GM18502 (cell line): ENCODE results near the gene CCNL1.
"Not testable (repeated sequence)": the region's sequence is repeated elsewhere in the genome, so short reads cannot be mapped to it uniquely, and the experiment has no call there.

Source experiments
- ATAC-seq: cut with Tn5 transposase; IDR thresholded peaks from one replicate; pipeline ENCODE4 v1.9.1; 2021; ENCODE audit warnings: mild to moderate bottlenecking; ENCODE audit not compliant: unreplicated experiment, poor library complexity

CCNL1 gene

DNA sequence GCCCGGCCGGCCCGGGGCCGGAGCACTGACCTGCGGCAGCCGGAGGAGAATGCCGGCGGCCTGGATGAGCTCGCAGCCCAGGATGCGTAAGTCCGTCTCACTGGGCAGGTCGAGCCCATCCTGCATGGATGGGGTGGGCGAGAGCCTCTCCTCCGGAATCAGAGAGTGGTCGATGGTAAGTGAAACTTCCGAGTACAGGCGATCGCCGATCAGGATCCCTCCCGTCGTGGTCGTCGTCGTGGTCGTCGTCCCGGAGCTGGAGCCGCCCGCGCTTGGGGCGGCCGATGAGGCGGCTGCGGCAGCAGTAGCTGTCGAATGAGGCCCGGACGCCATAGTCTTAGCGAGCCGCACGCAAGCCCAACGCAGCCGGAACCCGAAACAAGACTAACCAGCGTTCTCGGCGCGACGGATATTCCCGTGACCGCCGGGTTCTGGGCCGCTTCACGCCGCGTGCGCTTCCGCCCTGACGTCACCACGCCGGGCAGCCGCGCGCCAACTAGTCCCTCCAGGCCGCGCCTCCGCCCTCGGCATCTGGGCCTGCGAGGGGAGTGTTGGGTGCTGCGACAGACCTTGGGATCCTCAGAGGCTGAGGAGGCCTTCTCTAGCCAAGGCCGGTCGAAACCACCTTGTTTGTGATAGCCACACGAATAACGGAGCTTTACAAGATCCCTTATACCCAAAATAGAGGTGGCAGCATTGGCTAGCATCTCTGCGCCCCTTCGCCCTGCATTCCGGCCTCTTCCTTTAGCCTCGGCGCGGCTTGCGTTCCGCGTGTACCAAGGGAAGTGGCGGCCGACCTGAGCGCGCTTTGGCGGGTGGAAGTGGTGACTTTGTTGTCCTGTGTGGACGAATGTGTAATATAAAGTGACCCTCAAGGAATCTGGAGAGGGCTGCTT is at the start of gene CCNL1:
TSS of gene CCNL1 (minus strand) at position 386 of the 896 bp plus-strand sequence. CDS start at position 333, 53 bp downstream.
- peak; percentile 84 for ATAC-seq

DNA sequence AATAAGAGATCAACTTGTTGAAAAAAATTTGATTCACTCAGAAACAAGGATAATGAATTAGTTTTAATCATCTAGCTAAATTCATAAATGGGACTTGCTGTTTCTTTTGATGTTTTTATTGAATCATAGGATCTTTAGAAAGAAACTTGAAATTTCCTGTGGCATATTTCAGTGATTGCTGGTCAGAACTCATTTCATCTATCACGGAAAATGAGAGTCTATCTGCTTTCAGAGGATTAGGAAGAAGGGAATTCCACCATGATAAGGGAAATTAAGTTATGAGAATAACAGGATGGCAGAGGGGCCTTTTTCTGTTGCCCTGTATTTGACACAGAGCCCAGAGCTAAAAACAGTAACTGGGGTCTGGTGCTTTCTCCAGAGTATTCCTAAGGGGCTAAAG is 44.9 kb upstream of the CCNL1 start:
- no peak for ATAC-seq

DNA sequence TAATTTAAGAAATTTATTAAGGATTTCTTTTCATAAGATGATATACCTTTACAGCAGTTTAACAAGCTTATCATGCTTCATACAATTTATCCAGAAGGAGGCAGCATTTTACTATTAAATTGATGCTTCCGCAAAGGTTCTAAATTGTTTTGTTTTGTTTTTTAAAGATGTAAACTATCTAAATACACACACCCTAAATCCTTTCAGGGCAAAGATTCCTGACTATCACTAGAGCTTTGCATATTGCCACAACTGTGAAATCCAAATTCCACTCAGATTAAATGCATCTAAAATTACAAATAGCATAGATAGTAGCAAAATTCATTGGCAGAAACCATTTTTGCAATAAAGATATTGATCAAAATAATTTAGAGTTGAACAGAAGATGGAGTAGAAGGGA is 44.5 kb upstream of the CCNL1 start:
- ATAC-seq = no peak

- ATAC-seq = peak; percentile 82
Observed at GRCh38 chr3:157201648-157202278, 41.8 kb upstream of the CCNL1 start.

- no peak for ATAC-seq
Observed at GRCh38 chr3:157199841-157200240, 39.9 kb upstream of the CCNL1 start.

DNA sequence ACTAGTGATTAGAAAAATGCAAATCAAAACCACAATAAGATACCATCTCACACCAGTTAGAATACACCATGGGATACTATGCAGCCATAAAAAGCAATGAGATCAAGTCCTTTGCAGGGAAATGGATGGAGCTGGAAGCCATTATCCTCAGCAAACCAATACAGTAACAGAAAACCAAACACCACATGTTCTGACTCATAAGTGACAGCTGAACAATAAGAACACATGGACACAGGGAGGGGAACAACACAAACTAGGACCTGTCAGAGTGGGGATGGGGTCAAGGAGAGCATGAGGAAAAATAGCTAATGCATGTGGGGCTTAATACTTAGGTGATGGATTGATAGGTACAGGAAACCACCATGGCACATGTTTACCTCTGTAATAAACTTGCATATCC is 36.0 kb upstream of the CCNL1 start:
- no peak for ATAC-seq

DNA sequence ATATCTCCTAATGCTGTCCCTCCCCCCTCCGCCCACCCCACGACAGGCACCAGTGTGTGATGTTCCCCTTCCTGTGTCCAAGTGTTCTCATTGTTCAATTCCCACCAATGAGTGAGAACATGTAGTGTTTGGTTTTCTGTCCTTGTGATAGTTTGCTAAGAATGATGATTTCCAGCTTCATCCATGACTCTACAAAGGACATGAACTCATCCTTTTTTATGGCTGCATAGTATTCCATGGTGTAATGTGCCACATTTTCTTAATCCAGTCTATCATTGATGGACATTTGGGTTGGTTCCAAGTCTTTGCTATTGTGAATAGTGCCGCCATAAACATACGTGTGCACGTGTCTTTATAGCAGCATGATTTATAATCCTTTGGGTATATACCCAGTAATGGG is 31.2 kb upstream of the CCNL1 start:
- not testable (repeated sequence) for ATAC-seq

- ATAC-seq = no peak
Observed at GRCh38 chr3:157190380-157190872, 30.5 kb upstream of the CCNL1 start.

DNA sequence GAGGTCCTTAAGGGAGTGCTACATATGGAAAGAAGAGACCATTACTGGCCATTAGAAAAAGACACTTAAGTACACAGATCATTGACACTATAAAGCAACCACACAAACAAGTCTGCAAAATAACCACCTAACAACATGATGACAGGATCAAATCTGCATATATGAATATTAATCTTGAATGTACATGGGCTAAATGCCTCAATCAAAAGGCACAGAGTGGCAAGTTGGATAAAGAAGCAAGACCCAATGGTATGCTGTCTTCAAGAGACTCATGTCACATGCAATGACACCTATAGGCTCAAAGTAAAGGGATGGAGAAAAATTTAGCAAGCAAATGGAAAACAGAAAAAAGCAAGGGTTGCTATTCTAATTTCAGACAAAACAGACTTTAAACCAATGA is 28.4 kb upstream of the CCNL1 start:
- no peak for ATAC-seq

DNA sequence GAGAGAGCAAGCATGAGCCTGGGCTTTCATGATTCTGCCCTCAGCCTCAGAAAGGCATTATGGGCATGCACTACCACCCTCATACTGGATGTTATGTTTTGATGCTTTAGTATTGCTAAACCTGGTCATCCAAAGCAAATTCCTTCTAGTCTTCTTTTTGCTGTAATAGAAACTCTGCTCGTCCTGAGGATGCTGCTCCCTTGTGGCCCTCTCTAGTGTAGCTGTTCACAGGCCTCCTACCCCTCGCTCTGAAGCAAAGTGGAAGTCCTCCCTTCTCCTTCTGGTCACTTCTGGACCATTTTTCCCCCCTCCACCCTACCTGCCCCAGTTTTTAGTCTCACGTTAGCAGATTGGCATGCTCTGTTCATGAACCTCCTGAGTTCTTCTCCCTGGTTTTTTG is 22.9 kb upstream of the CCNL1 start:
- ATAC-seq = no peak

- no peak for ATAC-seq
Observed at GRCh38 chr3:157180262-157180661, 20.3 kb upstream of the CCNL1 start.

- no peak for ATAC-seq
Observed at GRCh38 chr3:157179365-157179803, 19.4 kb upstream of the CCNL1 start.

DNA sequence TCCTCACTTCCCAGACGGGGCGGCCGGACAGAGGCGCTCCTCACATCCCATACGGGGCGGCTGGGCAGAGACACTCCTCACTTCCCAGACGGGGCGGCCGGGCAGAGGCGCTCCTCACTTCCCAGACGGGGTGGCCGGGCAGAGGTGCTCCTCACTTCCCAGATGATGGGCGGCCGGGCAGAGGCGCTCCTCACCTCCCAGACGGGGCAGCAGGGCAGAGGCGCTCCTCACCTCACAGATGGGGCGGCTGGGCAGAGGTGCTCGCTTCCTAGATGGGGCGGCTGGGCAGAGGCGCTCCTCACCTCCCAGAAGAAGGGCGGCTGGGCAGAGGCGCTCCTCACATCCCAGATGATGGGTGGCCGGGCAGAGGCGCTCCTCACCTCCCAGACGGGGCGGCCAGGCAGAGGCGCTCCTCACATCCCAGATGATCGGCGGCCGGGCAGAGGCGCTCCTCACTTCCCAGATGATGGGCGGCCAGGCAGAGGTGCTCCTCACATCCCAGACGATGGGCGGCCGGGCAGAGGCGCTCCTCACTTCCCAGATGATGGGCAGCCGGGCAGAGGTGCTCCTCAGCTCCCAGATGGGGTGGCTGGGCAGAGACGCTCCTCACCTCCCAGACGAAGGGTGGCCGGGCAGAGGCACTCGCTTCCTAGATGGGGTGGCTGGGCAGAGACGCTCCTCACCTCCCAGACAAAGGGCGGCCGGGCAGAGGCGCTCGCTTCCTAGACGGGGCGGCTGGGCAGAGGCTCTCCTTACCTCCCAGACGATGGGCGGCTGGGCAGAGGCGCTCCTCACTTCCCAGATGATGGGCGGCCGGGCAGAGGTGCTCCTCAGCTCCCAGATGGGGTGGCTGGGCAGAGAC is 18.8 kb upstream of the CCNL1 start:
- ATAC-seq = not testable (repeated sequence)

GRCh38 chr3:157177801-157178453 is 18.0 kb upstream of the CCNL1 start:
- not testable (repeated sequence) for ATAC-seq

GRCh38 chr3:157176934-157177333 is 17.0 kb upstream of the CCNL1 start:
- ATAC-seq = no peak

DNA sequence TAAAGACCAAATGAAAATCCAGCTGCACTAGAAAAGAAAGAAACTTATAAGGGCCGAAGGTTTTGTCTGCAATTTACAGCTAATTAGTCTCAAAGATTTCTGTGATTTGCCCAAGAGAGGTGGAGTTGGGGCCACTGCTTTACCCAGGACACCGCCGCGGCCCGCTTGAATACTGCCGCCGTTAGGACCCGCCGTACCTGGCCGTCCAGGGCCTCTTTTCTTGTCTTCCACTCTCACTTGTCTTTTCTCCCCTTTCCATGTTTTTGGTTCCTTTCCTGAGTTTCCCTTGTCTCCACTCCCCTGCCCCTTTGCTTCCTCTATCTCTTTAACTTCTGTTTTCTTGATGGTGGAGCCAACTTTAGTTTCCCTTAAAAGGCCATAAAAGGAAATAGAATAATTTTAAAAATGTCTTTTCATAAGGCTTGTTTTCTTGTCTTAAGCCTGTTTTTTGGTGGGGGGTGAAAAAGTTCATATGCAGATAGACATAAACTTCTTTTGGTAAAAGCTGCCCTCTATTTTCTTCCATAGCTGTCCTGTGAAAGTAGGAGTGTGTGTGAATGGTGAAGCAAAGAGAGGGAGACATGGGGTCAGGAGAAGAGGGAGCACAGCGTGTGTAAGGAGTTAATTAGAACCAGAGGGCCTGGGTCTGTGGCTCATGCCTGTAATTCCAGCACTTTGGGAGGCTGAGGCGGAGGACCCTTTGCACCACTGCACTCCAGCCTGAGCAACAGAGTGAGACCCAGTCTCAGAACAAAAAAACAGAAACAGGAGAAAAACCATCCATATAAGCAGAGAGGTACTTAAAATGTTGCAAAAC is 16.0 kb upstream of the CCNL1 start:
- no peak for ATAC-seq

- ATAC-seq = peak; percentile 94
Observed at GRCh38 chr3:157174649-157175498, 14.9 kb upstream of the CCNL1 start.

DNA sequence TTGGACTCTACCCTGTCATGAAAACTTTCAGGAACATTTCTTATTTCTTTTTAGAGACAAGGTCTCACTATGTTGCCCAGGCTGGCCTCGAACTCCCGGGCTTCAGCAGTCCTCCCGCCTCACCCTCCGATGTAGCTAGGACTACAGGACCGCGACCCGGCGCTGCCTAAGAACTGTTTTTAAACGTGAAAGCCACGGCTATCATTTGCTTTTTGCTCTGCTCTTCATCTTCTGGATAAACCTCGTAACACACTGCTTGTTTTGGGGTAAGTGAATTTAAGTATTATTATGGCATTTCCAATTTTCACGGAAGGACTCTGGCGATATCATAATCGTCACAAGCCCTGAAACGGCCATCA is 14.3 kb upstream of the CCNL1 start:
- ATAC-seq = peak; percentile 1
